Stimulated activated naive CD8-positive, alpha-beta T cell treated with anti-CD3 and anti-CD28 coated beads, Interleukin-15, Interleukin-2, amounts not matched to agents 100 ng/mL and 50 ng/mL, for 24 hours (primary cell): ENCODE results near the gene SORCS2.

Experiments used
- H3K27ac Mint-ChIP-seq: one replicate; pipeline ENCODE4 v1.8.0; 2021; ENCODE audit warnings: mild to moderate bottlenecking, mixed read lengths
- H3K27me3 Mint-ChIP-seq: one replicate; pipeline ENCODE4 v1.8.0; 2021; ENCODE audit warnings: mixed read lengths
- H3K36me3 Mint-ChIP-seq: one replicate; pipeline ENCODE4 v1.8.0; 2021; ENCODE audit warnings: low read depth, mixed read lengths
- H3K4me1 Mint-ChIP-seq: one replicate; pipeline ENCODE4 v1.8.0; 2021; ENCODE audit warnings: low read depth, mixed read lengths
- H3K4me3 Mint-ChIP-seq: one replicate; pipeline ENCODE4 v1.8.0; 2021; ENCODE audit warnings: mild to moderate bottlenecking, mixed read lengths
- H3K9me3 Mint-ChIP-seq: one replicate; pipeline ENCODE4 v1.8.0; 2021; ENCODE audit warnings: mixed read lengths

Gene SORCS2

GRCh38 chr4:7336732-7337131, 144.4 kb downstream of the SORCS2 start:
- Mint-ChIP-seq H3K9me3 (no peaks in the 10 kb centered on the region), H3K4me1 (no peaks in the 10 kb centered on the region), H3K27me3 (no peaks in the 10 kb centered on the region), H3K4me3 (no peak overlapping the region), H3K27ac (no peak overlapping the region), H3K36me3 (no peaks in the 10 kb centered on the region)

DNA sequence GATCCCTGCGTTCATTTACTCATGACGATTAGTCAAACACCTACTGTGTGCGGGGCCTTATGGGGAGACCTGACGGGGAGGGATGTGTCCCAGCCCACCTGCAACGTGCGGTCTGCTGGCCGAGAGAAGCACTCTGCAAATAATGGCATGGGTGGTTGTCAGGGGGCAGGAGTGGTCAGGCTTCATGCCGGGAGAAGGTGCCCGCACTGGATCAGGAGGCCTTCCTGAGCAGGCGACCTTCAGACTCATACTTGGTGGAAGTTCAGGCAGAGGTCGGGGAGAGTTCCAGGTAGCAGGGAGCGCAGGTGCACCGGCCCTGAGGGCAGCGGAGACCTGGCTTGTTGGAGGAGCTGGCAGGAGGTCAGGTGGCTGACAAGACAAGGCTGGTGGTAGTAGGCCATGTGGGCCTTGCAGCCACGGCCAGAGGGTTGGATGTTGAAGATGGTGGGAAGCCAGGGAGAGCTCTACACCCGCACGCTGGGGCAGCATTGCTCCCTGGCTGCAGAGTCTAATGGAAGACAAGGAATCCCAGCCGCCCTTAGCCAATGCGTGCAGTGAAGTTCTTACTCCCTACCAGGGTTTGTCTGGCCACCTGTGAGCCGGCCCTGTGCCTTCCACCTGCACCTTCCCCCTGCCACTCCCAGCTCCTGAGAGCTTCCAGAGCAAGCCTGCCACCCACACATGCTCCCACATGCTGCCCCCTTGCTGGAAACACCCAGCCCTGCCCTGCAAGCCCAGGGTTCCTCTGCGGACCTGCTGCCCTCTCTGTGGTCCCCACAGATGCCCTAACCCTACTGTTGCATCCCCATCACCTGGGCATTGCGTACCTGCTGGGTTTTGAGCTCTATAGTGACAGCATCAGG, 145.1 kb downstream of the SORCS2 start:
- Mint-ChIP-seq H3K4me3 (no peak overlapping the region), H3K4me1 (no peaks in the 10 kb centered on the region), H3K9me3 (no peaks in the 10 kb centered on the region), H3K27ac (no peak overlapping the region), H3K36me3 (no peaks in the 10 kb centered on the region), H3K27me3 (no peaks in the 10 kb centered on the region)

GRCh38 chr4:7338059-7338452, 145.7 kb downstream of the SORCS2 start:
- Mint-ChIP-seq H3K27me3 (no peaks in the 10 kb centered on the region), H3K9me3 (no peaks in the 10 kb centered on the region), H3K36me3 (no peaks in the 10 kb centered on the region), H3K4me3 (no peak overlapping the region), H3K4me1 (no peaks in the 10 kb centered on the region), H3K27ac (no peak overlapping the region)

- no peaks in the 10 kb centered on the region for H3K27me3 Mint-ChIP-seq
- no peak overlapping the region for H3K27ac Mint-ChIP-seq
- H3K4me1 Mint-ChIP-seq: no peaks in the 10 kb centered on the region
- H3K4me3 Mint-ChIP-seq: no peak overlapping the region
- no peaks in the 10 kb centered on the region for H3K36me3 Mint-ChIP-seq
- H3K9me3 Mint-ChIP-seq: no peaks in the 10 kb centered on the region
Observed at GRCh38 chr4:7338876-7339623, 146.7 kb downstream of the SORCS2 start.

GRCh38 chr4:7339751-7340552, 147.6 kb downstream of the SORCS2 start:
- Mint-ChIP-seq H3K4me3 (no peak overlapping the region), H3K27ac (no peak overlapping the region), H3K27me3 (no peaks in the 10 kb centered on the region)

DNA sequence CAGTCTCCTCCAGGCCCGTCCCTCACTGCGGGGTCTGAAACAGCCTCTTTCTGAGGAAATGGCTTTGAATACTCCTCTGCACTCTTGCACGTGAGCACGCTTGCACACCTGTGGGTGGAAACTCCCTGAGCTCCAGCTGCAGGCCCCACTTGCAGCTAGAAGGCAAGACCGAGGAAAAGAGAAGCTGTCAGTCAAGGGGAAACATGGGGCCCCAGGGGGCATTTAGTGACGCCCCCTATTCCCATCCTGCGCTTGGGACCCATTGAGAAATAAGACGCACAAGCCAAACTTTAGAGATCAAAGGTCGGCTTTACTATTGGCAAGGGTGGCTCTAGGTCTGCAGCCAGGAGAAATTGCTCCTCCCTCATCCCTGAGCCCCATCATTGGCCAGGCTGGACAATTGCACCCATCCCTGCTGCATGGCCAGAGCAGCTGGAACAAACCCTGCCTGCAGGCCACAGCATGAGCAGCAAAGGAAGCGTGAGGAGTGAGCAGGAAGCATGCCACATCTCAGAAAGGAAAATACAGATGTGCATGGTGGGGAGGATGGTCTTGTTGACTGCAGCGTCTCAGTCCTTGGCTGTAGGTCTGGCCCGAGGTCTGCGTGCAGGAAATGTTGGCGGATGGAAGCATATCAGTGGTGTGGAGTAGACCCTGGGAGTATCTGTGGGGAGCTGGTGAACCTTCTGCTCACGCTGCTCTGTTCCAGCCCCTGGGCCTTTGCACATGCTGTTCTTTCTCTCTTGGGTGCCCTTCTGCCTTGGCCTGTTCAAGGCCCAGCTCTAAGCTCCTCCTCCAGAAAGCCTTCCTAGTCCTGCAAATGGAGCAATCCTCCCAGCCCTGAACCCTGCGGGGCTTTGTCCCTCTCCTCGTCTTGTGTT, 148.5 kb downstream of the SORCS2 start:
- no peak overlapping the region for H3K4me3 Mint-ChIP-seq
- no peaks in the 10 kb centered on the region for H3K36me3 Mint-ChIP-seq
- H3K27ac Mint-ChIP-seq: no peak overlapping the region
- no peaks in the 10 kb centered on the region for H3K27me3 Mint-ChIP-seq
- no peaks in the 10 kb centered on the region for H3K4me1 Mint-ChIP-seq
- H3K9me3 Mint-ChIP-seq: no peaks in the 10 kb centered on the region

More at GRCh38 chr4:7339751-7340552, 147.6 kb downstream of the SORCS2 start:
- Mint-ChIP-seq H3K4me1 (no peaks in the 10 kb centered on the region), H3K9me3 (no peaks in the 10 kb centered on the region), H3K36me3 (no peaks in the 10 kb centered on the region)

DNA sequence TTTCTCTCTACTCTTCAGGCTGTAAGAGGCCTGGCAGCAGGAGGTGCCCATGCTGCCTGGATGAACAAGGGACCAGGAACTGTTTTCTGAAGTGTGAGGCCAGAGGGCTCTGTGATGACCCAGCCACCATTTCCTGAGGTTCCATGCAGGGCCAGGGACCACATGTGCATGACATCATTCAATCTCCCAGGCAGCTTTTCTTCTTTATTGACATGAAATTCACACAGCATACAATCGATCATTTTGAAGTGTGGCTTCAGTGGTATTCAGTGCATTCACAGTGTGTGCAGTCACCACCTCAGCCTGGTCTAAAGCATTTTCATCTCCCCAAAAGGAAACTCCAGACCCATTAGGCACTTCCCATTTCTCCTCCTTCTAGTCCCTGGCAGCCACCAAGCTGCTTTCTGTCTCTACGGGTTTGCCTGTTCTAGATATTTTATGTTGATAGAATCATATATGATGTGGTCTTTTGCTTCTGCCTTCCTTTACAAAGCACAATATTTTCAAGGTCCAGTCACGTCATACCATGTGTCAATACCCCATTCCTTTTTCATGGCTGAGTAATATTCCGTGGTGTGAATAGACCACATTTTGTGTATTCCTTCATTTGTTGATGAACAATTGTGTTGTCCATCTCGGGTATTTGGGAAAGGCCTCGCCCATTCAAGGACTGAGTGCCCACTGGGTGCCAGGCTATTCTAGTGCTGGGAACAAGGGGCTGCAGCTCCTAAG, 149.3 kb downstream of the SORCS2 start:
- no peak overlapping the region for H3K27ac Mint-ChIP-seq
- no peaks in the 10 kb centered on the region for H3K36me3 Mint-ChIP-seq
- H3K27me3 Mint-ChIP-seq: no peaks in the 10 kb centered on the region
- H3K9me3 Mint-ChIP-seq: peaks cover 2% of the 10 kb centered on the region
- H3K4me3 Mint-ChIP-seq: no peak overlapping the region
- H3K4me1 Mint-ChIP-seq: no peaks in the 10 kb centered on the region

GRCh38 chr4:7342223-7343080, 150.1 kb downstream of the SORCS2 start:
- no peaks in the 10 kb centered on the region for H3K4me1 Mint-ChIP-seq
- H3K27me3 Mint-ChIP-seq: no peaks in the 10 kb centered on the region
- H3K36me3 Mint-ChIP-seq: no peaks in the 10 kb centered on the region
- no peak overlapping the region for H3K27ac Mint-ChIP-seq
- H3K4me3 Mint-ChIP-seq: no peak overlapping the region
- H3K9me3 Mint-ChIP-seq: peaks cover 4% of the 10 kb centered on the region

- Mint-ChIP-seq H3K4me1 (no peaks in the 10 kb centered on the region), H3K36me3 (no peaks in the 10 kb centered on the region), H3K9me3 (peaks cover 9% of the 10 kb centered on the region), H3K27ac (no peak overlapping the region), H3K27me3 (no peaks in the 10 kb centered on the region), H3K4me3 (no peak overlapping the region)
Observed at GRCh38 chr4:7343081-7343655, 150.8 kb downstream of the SORCS2 start.

- H3K27me3 Mint-ChIP-seq: no peaks in the 10 kb centered on the region
- H3K4me1 Mint-ChIP-seq: no peaks in the 10 kb centered on the region
- no peak overlapping the region for H3K4me3 Mint-ChIP-seq
- H3K9me3 Mint-ChIP-seq: peaks cover 9% of the 10 kb centered on the region
- no peak overlapping the region for H3K27ac Mint-ChIP-seq
- H3K36me3 Mint-ChIP-seq: no peaks in the 10 kb centered on the region
Observed at GRCh38 chr4:7343950-7344349, 151.6 kb downstream of the SORCS2 start.

GRCh38 chr4:7344636-7345155, 152.4 kb downstream of the SORCS2 start:
- H3K27ac Mint-ChIP-seq: no peak overlapping the region
- no peak overlapping the region for H3K4me3 Mint-ChIP-seq
- H3K36me3 Mint-ChIP-seq: no peaks in the 10 kb centered on the region
- no peaks in the 10 kb centered on the region for H3K4me1 Mint-ChIP-seq
- no peaks in the 10 kb centered on the region for H3K27me3 Mint-ChIP-seq
- peaks cover 9% of the 10 kb centered on the region for H3K9me3 Mint-ChIP-seq

DNA sequence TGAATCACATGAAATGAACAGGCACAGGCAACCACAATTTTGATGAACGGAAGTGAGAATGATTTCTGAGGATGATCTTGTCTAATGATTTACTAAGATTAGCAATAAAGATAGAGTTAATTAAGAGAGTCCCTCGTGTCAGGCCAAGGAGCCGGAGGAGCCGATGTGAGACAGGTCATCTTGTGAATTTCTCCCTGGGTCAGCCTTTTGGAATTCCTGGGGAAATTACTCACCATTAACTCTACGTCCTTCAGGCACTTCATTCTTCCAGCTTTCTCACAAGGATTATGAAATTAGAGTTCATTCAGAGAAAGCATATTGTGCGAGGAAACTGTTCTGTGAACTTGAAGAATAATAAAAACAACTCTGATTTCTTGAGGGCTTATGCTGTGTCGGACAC, 155.6 kb downstream of the SORCS2 start:
- no peaks in the 10 kb centered on the region for H3K4me1 Mint-ChIP-seq
- no peaks in the 10 kb centered on the region for H3K36me3 Mint-ChIP-seq
- no peak overlapping the region for H3K4me3 Mint-ChIP-seq
- peaks cover 9% of the 10 kb centered on the region for H3K9me3 Mint-ChIP-seq
- H3K27me3 Mint-ChIP-seq: peaks cover 8% of the 10 kb centered on the region
- H3K27ac Mint-ChIP-seq: no peak overlapping the region
